ENCODE data around the gene SLC15A4.

Gene SLC15A4

GRCh38 chr12:128794661-128795529 lies 28.9 kb downstream of the SLC15A4 start:
- no peak for DNase-seq (ENCODE audit: low read depth)

GRCh38 chr12:128793701-128794100 lies 30.1 kb downstream of the SLC15A4 start:
- no peak for DNase-seq (ENCODE audit: low read depth)

DNA sequence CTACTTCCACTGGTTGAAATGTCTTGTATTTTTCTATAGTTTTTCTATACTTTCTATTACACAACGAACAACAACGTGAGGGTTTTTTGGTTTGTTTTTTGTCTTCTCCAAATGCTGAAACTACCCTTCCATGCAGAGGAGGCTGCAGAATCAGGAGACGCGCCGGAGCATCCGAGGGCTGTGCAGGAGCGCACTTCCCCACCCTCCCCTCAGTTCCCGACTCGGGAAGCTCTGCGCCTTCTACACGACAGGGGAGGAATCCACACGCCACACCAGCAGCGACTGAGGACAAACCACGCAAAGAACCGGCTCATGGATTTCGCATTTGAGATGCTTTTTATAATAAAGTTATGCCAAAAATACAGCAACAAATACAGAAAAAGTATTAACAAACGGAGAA lies 30.9 kb downstream of the SLC15A4 start:
- no peak for DNase-seq (ENCODE audit: low read depth)

GRCh38 chr12:128792398-128792797 lies 31.4 kb downstream of the SLC15A4 start:
- no peak for DNase-seq (ENCODE audit: low read depth)

GRCh38 chr12:128791395-128792322 lies 32.1 kb downstream of the SLC15A4 start:
- no peak for DNase-seq (ENCODE audit: low read depth)

DNA sequence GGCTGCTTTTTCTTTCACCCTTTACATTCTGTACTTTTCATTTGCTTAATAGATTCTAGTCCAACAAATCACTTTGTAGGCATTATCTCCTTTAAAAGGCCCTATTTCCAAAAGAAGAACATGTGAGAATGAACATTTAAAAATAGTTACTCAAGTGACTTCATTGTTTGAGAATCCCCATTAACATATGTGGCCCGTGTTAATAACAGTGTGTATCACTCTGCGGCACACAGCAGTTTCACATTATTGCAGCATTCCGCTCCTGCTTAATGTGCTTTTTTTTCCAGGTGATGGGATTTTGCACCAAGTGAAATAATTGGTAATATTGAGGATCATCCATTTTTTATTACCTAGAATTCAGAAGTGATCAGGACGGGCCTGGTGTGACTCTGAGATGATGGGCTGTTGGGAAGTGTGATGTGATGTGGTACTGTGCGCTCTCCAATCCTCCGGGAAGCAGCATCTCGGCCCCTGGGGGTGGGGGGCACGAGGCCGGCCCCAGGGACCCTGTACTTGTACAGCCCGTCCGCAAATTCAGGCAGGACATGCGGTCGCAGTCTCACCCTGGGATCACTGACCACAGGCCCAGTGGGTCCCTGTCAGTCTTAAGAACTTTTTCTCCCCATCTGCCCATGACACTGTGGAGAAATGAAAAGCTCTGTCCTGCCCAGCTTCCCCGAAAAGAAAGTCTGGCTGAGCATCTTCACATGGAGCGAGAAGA lies 32.9 kb downstream of the SLC15A4 start:
- no peak for DNase-seq (ENCODE audit: low read depth)

DNA sequence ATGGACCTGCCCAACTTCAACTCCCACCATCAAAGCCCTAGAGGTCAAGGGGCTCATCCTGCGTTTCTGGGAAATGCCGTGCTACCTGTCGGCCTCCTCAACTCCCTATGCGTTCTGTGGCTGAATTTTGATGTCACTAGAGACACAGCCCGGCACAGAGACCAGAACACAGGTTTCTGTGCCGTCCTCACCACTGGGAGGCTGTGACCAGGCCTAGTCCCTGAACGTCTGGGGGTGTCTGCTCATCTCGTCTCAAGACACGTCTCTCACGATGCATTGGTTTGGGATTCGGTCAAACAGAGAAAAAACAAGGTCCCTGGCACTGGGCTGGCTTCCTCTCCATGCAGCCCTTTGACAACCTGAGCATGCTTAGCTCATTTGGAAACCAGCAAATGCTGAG lies 33.5 kb downstream of the SLC15A4 start:
- no peak for DNase-seq (ENCODE audit: low read depth)

GRCh38 chr12:128789356-128789929 lies 34.3 kb downstream of the SLC15A4 start:
- DNase-seq (ENCODE audit: low read depth), result no peak

- DNase-seq (ENCODE audit: low read depth), result no peak
Measured at GRCh38 chr12:128787827-128788226, 35.9 kb downstream of the SLC15A4 start.

- no peak for DNase-seq (ENCODE audit: low read depth)
Measured at GRCh38 chr12:128786741-128787391, 36.9 kb downstream of the SLC15A4 start.

GRCh38 chr12:128784030-128784760 lies 39.6 kb downstream of the SLC15A4 start:
- no peak for DNase-seq (ENCODE audit: low read depth)

DNA sequence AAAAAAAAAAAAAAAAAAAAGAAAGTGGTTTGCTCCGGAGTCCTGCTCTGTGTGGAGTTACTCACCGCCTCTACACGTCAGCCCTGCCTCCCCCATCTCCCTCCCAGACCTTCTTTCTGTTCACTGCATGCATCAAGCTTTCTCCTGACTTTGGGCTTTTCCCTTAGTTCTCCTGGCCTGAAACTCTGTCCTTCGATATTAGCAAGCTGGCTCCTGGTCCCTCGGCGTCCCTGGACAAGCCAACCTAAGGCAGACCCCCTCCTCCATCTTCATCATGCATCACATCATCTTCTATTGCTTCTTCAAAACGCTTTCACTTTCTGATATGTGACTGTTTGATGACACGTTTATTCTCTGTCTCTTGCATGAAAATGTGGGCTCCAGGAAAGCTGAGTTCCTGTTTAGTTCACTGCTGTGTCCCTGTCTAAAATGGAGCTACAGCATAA lies 40.6 kb downstream of the SLC15A4 start:
- DNase-seq (ENCODE audit: low read depth), result no peak

DNA sequence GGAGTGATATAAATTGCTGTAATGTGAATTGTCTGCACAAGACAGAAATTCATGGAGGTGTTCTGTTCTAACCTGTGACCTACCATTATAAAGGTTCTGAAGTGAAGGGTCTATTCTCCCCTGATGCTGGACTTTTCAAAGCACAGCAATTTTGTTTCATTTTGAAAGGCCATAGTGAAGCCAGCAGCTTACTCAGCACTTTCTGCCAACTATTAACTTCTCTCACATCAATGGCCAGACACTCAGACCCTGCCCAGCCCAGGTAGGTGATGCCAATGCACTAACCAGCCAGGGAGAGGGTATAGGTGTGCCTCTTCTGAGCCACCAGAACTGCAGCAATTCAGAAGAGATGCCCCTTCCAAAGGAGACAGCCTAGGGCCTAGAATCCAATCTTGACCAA lies 43.9 kb downstream of the SLC15A4 start:
- DNase-seq (ENCODE audit: low read depth), result no peak

GRCh38 chr12:128772249-128772648 lies 51.5 kb downstream of the SLC15A4 start:
- DNase-seq (ENCODE audit: low read depth), result no peak

- DNase-seq (ENCODE audit: low read depth), result no peak
Measured at GRCh38 chr12:128771681-128772080, 52.1 kb downstream of the SLC15A4 start.

GRCh38 chr12:128767518-128767917 lies 56.2 kb downstream of the SLC15A4 start:
- DNase-seq (ENCODE audit: low read depth), result no peak

DNA sequence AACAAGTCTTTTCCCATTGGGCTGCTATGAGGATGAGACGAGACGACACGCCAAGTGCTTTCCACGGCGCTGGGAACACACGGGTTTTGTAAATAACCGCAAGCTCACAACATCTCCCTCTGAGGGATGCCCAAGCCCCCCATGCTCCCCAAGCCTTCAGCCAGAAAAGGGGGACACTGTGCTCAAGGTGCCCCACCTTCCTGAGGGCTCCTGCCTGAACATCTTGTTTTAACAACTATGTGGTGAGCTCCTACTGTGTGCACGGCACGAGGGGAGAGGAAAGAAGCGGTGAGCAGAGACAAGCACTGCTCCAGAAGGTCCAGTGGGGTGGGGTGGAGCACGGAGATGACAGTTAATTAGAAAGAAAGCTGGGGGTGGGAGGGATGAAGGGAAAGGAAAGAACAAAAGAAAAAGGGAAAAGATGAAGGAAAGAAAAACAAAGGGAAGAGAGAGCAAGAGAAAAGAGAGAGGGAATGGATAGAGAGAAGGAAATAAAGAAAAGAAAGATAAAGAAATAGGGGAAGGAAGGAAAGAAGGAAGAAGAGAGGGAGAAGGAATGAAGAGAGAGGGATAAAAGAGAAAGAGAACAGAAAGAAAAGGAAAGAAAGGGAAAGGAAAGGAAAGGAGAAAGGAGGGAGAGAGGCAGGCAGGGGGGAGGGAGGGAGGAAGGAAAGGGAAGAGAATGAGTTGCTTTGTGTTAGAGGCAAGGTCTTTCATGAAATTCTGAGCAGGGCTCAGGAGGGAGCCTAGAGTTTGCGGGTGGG lies 56.8 kb downstream of the SLC15A4 start:
- DNase-seq (ENCODE audit: low read depth), result no peak

DNA sequence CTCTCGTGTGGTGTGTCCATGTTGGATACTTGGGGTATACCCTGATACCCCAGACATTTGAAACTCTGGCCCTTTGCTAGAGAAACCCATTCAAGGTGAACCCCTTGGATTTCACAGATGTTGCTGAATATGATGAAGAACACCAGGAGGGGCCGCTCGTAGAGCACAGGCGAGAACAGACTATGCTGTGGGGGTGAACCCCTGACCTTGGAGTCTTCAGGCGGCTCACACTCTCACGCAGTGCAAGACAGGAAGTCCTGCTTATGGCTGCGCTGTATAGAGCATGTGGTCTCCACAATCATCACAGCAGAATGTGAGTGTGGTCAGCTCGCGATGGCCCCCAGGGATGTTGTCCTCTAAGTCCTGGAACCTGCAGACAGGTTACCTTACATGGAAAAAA lies 60.4 kb downstream of the SLC15A4 start:
- no peak for DNase-seq (ENCODE audit: low read depth)

- DNase-seq (ENCODE audit: low read depth), result no peak
Measured at GRCh38 chr12:128761379-128761790, 62.4 kb downstream of the SLC15A4 start.

GRCh38 chr12:128755566-128755965 lies 68.2 kb downstream of the SLC15A4 start:
- DNase-seq (ENCODE audit: low read depth), result no peak

Data from CMK (cell line).